GM20000 (cell line): ENCODE measurements around the gene FNBP1L.

ENCODE experiments used
- DNase-seq: peaks from one replicate; pipeline ENCODE4 v3.0.0; 2012; ENCODE audit warnings: low spot score
- TF ChIP-seq, protein P1 (sequence below): IDR thresholded peaks from 2 replicates; pipeline ENCODE4 v1.5.1; 2012; ENCODE audit warnings: mild to moderate bottlenecking, control low read depth; ENCODE audit errors: extremely low read depth, missing control alignments

The FNBP1L gene

DNA sequence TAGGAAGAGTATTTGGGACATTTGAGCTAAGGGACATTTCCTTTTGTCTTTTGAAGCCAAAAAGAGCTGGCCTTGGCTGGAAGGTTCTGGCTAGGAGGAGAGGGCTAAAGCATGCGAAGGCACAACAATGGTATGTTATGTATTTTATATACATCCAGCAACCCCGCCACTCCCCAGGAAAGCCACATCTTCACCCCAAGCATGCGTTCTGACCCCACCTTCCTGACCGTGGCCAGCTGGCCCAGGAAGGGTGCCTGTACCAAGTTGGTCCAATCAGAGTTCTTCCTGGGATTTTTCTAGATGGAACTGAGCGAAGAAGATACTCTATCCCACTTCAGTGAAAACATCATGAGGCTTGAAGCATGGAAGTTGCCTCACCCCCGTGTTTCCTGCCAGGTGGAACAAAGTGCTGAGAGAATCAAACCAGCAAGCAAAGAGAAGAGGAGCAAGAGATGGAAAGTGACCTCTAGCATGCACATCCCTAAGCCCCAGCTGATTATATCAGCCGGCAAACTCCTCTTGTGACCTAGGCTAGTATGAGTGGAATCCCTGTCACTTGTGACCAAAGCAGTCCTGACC, 151.0 kb downstream of the FNBP1L start:
- TF ChIP-seq, protein P1, sequence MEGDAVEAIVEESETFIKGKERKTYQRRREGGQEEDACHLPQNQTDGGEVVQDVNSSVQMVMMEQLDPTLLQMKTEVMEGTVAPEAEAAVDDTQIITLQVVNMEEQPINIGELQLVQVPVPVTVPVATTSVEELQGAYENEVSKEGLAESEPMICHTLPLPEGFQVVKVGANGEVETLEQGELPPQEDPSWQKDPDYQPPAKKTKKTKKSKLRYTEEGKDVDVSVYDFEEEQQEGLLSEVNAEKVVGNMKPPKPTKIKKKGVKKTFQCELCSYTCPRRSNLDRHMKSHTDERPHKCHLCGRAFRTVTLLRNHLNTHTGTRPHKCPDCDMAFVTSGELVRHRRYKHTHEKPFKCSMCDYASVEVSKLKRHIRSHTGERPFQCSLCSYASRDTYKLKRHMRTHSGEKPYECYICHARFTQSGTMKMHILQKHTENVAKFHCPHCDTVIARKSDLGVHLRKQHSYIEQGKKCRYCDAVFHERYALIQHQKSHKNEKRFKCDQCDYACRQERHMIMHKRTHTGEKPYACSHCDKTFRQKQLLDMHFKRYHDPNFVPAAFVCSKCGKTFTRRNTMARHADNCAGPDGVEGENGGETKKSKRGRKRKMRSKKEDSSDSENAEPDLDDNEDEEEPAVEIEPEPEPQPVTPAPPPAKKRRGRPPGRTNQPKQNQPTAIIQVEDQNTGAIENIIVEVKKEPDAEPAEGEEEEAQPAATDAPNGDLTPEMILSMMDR, result no peak
- no peak for DNase-seq

DNA sequence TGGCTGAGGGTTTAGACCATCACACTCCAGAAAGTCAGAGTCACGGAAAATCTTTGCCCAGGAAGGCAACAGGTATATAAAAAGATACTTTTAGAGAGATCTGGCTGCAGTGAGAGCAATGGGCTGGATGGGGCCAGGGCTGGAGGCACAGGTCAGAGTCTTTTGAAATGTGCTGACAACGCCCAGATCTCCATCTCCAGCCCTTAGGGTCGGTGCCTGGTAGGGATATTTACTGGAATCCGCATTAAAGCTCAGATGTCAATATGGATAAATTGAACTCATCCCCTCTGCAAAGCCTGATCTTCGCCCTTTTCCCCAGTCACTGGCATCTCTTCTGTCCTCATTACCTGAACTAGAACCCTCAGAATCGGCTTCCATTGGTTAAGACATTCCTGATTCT, 151.6 kb downstream of the FNBP1L start:
- TF ChIP-seq, protein P1, result no peak
- DNase-seq, result no peak

DNA sequence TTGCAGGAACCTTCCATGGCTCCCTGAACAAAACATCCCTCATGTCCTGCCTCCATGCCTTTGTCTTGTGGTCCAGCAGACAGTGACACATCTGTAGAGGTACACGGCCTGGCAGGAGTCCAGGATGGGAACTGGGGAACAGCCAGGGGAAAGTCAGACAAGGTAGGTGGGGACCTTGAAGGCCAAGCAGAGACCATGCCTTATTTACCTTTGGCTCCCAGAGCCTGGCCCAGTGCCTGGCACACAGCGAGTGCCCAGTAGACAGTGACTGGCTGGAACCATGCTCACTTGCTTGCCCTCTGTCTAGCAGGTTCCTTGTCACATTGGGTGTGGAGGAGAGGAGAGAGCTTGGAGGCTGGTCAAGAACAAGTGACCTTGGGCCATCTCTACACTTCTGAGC, 152.7 kb downstream of the FNBP1L start:
- no peak for DNase-seq
- TF ChIP-seq, protein P1, result no peak

DNA sequence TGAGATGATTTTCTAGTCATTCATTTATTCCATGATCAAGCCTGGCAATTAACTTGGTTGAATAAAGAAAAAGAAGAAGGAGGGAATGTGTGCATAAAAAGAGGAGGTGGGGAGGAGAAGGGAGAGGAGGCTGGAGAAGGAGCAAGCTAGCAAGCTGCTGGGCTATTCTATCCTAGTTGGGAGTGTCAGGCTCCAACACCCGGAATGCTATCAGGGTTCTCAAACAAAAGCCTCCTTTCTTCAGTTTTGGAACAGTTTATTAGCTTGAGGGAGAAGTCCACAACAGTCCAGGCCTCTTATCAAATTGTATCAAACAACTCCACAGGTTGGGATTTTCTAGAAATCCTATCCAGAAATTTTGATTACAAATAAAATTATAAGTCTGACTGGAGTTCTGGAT, 153.8 kb downstream of the FNBP1L start:
- TF ChIP-seq, protein P1, result no peak
- DNase-seq, result no peak

DNA sequence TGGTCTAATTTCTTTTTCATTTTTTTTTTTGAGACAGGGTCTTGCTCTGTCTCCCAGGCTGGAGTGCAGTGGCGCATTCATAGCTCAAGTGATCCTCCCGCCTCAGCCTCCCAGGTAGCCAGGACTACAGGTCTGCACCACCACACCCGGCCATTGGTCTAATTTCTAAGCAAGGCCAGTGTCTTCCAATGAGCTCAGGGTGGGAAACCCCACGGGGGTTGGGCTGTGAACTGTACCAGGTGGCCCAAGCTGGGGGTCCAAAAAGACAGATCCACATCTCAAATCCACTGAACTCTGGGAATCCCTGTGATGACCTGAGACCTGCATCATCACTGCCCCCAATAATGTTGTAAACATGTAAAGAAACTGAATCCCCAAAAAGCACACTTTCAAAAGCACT, 154.2 kb downstream of the FNBP1L start:
- DNase-seq, result no peak

DNA sequence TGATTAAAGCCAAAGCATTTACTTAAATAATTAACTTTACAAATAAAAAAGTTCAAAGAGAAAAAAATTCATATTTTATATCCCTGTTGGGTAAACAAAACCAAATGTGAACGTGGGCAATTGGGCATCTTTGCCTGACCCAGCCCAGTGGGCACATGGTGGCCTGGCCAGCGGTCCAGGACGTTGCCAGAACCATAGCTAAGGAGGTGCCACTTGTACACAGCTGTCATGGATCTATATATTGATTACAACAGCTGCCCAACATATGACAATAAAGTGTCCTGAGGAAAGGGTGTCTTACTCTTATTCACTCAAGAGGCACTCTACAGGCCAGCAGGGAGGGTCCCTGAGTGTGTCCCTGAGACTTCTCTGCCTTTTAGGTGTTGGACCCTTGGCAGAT, 155.2 kb downstream of the FNBP1L start:
- no peak for DNase-seq
- TF ChIP-seq, protein P1, result no peak

More for the DNA sequence above, 154.2 kb downstream of the FNBP1L start:
- TF ChIP-seq, protein P1, result no peak

DNA sequence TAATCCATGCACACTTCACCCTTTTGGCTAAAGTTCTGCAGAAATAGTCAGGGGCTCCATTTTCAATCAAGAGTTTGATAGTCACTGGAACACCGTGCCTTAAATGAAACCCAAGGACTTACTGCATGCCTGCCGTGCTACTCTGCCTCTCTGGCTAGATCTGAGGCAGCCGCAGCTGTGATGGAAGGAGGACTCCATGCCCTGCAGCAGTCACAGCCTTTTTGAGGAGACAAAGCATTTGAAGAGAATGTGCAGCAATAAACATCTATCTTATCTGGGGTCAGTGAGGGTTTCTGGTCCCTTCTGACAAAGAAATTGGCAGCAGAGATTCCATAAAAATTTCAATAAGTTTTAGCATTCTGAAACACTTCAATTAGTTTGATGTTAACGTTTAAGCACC, 155.7 kb downstream of the FNBP1L start:
- TF ChIP-seq, protein P1, result no peak
- DNase-seq, result no peak
